Epidermal melanocyte (primary cell): ENCODE measurements around the gene ZNF705A.
"Not testable (repeated sequence)": the region's sequence is repeated elsewhere in the genome, so short reads cannot be mapped to it uniquely, and the experiment has no call there.

ENCODE experiments used
- DNase-seq: peaks from one replicate; pipeline ENCODE4 v3.0.0; 2011; ENCODE audit warnings: low spot score; ENCODE audit not compliant: insufficient read length

The ZNF705A gene

DNA sequence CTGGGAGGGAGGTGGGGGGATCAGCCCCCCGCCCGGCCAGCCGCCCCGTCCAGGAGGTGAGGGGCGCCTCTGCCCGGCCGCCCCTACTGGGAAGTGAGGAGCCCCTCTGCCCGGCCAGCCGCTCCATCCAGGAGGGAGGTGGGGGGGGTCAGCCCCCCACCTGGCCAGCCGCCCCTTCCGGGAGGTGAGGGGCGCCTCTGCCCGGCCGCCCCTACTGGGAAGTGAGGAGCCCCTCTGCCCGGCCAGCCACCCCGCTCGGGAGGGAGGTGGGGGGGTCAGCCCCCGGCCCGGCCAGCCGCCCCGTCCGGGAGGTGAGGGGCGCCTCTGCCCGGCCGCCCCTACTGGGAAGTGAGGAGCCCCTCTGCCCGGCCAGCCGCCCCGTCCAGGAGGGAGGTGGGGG lies 27.4 kb downstream of the ZNF705A start:
- not testable (repeated sequence) for DNase-seq

DNA sequence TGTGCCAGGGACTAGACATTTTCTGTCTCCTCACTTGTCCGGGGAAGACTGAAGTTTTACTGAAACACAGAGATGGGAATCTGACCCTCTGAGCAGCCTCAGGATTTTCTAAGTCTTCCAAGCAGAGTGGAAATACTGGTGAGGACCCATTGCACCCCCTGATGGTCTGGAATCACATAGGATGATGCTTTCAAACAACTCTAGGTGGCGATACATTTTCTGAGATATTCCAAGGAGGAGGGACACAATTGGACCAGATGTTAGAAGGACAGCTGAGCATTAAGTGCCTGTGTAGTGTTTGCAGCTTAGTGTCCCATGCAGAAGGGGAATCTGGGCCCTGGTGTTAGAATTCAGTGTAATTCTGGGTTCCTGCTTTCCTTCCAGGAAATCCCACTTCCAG lies 31.3 kb downstream of the ZNF705A start:
- not testable (repeated sequence) for DNase-seq

DNA sequence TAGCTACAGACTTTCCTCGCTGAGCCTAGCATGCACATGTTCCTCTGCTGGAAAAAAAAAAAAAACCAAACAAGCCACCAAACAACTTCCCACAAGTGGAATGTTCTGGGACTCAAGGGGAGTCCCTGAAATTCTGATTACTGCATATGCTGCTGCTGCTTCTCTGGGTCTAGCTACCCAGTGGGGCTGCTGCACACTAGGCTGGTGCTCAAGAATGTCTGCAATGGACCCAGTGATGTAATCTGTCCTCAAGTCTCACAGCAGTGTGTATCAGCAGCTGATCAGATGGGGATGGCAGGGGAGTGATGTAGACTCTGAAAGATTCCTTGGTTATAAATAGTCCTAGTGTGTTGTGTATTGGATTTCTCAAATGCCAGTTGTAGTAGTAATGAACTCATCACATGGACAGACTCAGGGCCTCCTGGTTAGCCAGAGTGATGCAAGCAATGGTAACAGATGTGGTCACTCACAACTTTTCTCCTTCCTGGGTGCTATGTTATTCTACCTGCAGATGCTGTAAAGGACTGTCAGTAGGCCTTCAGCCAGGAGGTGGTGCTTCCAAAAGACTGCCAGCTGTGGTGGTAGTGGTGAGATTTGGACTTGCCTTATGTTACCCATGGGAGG lies 41.0 kb downstream of the ZNF705A start:
- not testable (repeated sequence) for DNase-seq

DNA sequence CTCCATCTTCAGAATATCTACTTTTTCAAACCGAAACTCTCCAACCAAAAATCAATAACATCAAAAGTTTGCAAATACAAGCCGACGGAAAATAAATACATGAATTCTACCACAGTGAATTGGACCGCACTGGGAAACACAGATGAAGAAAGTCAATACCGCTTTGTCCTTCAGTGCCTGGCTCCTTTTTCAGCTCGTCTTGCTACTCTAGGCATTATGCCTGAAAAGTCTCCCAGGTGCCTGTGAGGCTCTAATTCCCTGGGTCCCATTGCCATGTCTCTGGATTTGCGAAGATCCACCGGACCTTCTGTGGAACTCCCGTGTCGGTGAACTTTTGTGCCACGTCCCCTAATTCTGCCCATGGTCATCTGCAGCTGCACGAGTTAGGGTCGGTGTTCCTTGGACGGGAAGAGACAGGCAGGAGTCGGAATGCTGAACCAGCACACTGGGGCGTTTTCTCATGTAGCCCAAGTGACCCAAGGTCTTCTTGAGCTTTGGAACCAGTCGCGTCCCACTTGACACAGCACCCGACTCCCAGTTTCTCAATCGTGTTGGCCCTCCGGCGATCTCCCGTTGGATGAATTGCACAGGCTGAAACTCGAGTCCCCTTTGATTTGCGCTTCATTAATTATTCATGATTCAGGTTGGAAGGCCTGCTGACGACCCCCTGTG lies 62.0 kb downstream of the ZNF705A start:
- not testable (repeated sequence) for DNase-seq

DNA sequence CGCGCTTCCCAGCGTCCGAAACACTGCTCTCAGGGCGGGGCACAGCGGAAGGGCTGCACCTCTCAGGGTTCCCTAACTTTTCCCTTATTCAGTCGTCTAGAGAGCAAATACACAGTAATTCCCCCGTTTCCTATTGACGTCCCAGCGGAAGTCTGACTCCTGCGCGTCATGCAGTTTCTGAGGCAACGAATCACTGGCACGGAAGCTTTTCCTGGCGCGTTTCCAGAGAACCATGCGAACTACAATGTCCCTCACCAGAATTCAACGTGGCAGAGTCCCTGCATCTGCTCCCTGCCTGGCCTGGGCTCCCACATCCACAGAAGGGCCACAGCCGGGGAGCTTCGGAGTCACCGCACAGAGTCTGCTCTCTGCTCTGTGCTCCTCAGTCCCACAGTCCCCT lies 64.6 kb downstream of the ZNF705A start:
- not testable (repeated sequence) for DNase-seq

DNA sequence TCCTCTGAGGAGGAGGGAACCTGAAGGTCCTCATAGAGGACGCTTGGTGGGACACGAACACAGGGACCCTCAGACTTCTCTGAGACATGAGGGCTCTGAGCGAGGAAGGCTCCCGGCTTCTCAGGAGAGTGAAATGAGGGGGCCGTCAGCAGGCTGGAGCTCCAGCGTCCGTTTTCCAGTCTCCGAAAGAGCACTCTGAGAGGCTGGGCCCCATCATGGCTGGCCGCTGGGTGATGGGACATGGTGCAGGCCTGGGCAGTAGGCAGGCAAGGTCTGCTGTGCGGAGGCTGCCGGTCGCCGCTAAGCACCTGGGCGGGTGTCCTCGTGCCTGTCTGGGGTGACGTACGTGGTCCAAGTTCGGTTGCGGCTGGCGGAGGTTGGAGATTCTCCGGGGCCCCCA lies 65.0 kb downstream of the ZNF705A start:
- DNase-seq: not testable (repeated sequence)

DNA sequence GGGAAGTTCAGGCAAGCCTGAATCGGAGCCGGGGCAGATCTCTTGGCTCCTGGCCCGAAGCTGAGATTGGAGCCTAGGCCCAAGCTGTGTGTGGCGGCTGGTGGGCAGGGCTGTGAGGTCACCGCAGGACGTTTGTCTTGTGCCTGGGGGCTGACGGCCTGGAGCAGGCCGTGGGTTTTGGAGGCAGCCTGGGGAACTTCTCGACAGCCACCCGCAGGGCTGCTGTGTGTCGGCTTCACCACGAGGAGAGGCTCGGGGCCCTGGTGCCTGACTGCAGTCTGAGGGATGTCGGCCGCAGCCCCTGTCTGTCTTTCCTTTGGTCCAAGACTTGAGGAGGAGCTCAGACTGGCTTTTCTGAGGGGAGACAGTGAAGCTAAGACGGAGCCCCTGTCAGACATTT lies 65.5 kb downstream of the ZNF705A start:
- not testable (repeated sequence) for DNase-seq

DNA sequence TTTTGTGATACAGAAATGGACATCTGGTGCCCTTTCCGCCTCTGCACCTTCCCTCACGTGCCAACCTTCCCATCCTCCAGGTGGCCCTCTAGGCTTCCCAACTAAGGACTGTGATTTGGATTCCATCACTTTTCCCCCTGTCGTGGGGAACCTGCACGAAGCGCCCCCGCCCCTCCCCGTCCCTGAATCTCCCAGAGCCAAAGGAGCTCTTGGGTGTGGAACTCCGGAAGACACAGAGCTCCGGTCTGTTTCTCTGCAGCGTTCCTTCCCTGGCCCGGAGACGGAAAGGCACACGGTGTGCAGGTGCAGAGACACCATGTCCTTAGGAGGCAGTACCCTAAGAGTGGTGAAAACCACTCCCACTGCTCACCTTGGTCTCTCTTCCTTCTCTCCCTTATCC lies 66.8 kb downstream of the ZNF705A start:
- not testable (repeated sequence) for DNase-seq

DNA sequence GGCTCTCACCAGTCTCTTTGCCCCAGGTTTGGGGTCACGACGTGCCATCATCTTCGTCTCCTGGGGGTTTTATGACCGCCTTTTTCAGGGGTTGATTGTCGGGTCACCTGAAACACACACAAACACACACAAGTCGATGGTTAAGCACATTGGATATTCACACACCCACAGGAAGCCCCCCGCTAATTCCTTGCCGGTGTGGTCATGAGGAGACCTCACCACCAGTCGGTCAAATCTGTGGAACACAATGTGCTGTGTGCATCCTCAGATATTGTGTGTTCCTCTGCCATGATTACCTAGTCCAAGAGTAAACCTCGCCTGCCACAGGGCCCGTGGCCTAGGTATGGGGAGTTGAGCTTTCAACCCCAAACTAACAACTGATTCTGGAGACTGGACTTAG lies 68.0 kb downstream of the ZNF705A start:
- not testable (repeated sequence) for DNase-seq

DNA sequence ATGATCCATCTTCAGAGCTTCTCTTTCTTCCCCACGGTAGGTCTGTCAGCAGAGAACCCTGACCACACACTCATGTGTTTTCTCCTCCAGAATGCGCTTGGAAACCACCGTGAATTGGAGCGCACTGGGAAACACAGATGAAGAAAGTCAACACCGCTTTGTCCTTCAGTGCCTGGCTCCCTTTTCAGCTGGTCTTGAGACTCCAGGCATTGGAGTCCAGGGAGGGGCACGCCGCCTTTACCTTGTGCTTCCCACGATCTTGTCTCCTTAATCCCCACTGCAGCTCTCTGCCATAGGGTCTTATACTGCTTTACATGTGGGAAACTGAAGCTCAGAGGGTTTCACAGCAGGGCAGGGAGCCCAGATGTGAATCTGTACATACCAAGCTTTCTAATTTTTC lies 69.5 kb downstream of the ZNF705A start:
- DNase-seq: no peak

DNA sequence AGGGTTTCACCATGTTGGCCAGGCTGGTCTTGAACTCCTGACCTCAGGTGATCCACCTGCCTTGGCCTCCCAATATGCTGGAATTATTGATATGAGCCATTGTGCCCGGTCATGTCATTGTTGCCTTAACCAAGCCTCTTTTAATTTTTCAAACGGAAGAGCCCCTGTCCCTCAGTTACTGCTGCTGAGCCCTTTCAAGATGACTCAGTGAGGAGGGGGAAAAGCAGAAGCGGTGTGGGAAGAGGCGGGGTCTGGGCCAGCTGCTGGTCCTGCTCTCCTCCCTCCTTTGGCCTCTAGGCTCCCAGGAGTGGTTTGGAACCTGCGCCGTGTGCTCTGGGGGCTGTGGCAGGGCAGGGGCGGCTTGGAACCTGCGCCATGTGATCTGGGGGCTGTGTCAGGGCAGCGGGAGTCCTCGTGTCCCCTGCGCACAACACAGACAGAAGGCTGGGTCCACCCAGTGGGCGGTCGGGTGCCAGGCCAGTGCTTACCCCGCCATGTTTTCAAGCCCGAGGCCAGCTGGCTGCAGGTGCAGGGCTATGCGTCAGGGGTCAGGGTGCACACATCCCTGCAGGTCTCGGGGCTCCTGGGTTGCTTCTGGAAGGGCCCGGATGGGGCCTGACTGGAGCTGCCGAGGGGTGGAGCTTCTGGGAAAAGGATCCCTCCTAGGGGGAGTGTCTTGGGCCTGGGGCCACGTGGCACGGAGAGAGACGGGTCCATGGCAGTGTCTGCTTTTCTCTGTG lies 70.3 kb downstream of the ZNF705A start, which contains the start of gene FAM90A1:
FAM90A1 (minus strand) TSS at position 627 of the 740 bp plus-strand sequence. CDS start 2,786 bp downstream, outside the sequence.
- DNase-seq: not testable (repeated sequence)

DNA sequence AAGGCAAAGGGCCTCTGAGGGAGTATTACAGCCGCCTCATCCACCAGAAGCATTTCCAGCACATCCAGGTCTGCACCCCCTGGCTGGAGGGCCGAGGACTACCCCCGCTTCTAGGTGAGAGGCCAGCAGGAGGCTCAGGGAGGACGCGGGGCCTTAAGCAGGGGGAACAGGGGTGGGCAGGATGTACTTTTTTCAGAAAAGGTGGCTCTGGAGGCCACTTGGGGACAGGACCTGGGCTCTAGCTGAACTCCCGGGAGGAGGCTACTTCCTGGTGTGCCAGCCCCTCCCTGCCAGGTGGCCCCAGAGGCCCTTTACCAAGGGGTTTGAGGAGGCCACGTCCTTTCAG lies 70.9 kb downstream of the ZNF705A start:
- not testable (repeated sequence) for DNase-seq

DNA sequence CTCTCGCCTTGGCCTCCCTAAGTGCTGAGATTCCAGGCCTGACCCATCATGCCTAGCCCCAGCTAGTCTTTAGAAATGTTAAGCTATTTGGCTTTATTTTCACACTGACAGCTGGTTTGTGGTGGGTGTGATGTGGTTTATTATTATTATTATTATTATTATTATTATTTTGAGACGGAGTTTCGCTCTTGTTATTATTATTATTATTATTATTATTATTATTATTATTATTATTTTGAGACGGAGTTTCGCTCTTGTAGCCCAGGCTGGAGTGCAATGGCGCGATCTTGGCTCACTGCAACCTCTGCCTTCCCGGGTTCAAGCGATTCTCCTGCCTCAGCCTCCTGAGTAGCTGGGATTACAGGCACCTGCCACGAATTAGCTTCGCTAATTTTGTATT lies 71.8 kb downstream of the ZNF705A start:
- not testable (repeated sequence) for DNase-seq

DNA sequence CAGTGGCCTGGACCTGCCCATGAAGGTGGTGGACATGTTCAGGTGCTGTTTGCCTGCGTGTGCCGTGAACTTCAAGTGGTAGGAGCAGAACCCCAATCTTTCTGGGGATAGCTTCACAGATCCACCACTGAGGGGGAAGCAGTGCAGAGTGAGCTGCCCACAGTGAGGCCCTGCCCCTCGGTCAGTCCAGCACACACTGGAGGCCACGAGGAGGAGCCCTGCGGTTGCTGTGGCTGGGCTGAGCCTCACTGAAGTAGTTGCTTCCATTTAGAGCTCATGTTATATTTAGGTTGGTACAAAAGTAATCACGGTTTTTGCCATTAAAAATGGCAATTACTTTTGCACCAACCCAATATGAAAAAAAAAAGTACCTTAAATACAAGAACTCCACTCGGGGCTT lies 72.7 kb downstream of the ZNF705A start:
- DNase-seq: not testable (repeated sequence)
